ENCODE measurements around the gene SLC15A2.

DNA sequence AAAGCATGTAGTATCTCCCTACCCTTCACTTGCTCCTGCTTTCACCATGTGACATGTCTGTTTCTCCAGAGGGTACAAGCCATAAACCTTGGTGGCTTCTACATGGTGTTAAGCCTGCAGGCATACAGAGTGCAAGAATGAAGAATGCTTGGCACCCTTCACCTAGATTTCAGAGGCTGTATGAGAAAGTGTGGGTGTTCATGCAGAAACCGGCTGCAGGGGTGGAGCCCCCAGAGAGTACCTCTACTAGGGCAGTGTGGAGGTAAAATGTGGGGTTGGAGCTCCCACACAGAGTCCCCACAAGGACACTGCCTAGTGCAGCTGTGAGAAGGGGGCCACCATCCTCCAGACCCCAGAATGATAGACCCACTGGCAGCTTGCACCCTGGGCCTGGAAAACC is 32.2 kb downstream of the SLC15A2 start:
- TF ChIP-seq POLR2A (IDR thresholded peaks at IDR 0.05) = no peak
- TF ChIP-seq, protein P1, sequence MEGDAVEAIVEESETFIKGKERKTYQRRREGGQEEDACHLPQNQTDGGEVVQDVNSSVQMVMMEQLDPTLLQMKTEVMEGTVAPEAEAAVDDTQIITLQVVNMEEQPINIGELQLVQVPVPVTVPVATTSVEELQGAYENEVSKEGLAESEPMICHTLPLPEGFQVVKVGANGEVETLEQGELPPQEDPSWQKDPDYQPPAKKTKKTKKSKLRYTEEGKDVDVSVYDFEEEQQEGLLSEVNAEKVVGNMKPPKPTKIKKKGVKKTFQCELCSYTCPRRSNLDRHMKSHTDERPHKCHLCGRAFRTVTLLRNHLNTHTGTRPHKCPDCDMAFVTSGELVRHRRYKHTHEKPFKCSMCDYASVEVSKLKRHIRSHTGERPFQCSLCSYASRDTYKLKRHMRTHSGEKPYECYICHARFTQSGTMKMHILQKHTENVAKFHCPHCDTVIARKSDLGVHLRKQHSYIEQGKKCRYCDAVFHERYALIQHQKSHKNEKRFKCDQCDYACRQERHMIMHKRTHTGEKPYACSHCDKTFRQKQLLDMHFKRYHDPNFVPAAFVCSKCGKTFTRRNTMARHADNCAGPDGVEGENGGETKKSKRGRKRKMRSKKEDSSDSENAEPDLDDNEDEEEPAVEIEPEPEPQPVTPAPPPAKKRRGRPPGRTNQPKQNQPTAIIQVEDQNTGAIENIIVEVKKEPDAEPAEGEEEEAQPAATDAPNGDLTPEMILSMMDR (IDR thresholded peaks at IDR 0.05) = no peak

Data from esophagus squamous epithelium (tissue), 4 donors.